Hepatocyte (in vitro differentiated cells): Measurements from ENCODE around the gene SIL1. TPM values are rescaled to one million over a fixed set of nuclear protein-coding genes. Genes with fewer than 3 reads are reported as not detected.
"Not testable (repeated sequence)": the region's sequence is repeated elsewhere in the genome, so short reads cannot be mapped to it uniquely, and the experiment has no call there.

ENCODE experiments used
- DNase-seq: peaks from one replicate; pipeline ENCODE4 v3.0.0-alpha.2; 2016; ENCODE audit warnings: low spot score
- H2AFZ ChIP-seq: fragments of 200-600 bp; sonication (generic); 2 replicates; pipeline ENCODE4 v1.6.0; 2016; ENCODE audit warnings: antibody characterized with exemption, mild to moderate bottlenecking
- H3K27ac ChIP-seq: fragments of 200-600 bp; sonication (generic); 2 replicates; pipeline ENCODE4 v1.5.1; 2016; ENCODE audit warnings: mild to moderate bottlenecking
- H3K27me3 ChIP-seq: fragments of 200-600 bp; sonication (generic); 2 replicates; pipeline ENCODE4 v1.6.1; 2016
- H3K36me3 ChIP-seq: fragments of 200-600 bp; sonication (generic); replicated peaks from 2 replicates; pipeline ENCODE4 v1.5.1; 2016; ENCODE audit warnings: low read depth; ENCODE audit not compliant: insufficient read depth
- H3K4me1 ChIP-seq: fragments of 200-600 bp; sonication (generic); 2 replicates; pipeline ENCODE4 v1.5.1; 2016; ENCODE audit warnings: mild to moderate bottlenecking, moderate library complexity; ENCODE audit not compliant: insufficient read depth
- H3K4me2 ChIP-seq: fragments of 200-600 bp; sonication (generic); 2 replicates; pipeline ENCODE4 v1.6.0; 2016
- H3K4me3 ChIP-seq: fragments of 200-600 bp; sonication (generic); 2 replicates; pipeline ENCODE4 v1.5.1; 2016; ENCODE audit warnings: mild to moderate bottlenecking
- H3K79me2 ChIP-seq: fragments of 200-600 bp; sonication (generic); 2 replicates; pipeline ENCODE4 v1.6.0; 2017; ENCODE audit warnings: mild to moderate bottlenecking
- H3K9me2 ChIP-seq: fragments of 200-600 bp; sonication (generic); replicated peaks from 2 replicates; pipeline ENCODE4 v1.6.0; 2017; ENCODE audit warnings: mild to moderate bottlenecking; ENCODE audit not compliant: insufficient read depth
- H3K9me3 ChIP-seq: fragments of 200-600 bp; sonication (generic); 2 replicates; pipeline ENCODE4 v1.5.1; 2016; ENCODE audit warnings: low read depth, mild to moderate bottlenecking
- H4K20me1 ChIP-seq: fragments of 200-600 bp; sonication (generic); 2 replicates; pipeline ENCODE4 v1.6.0; 2016; ENCODE audit warnings: mild to moderate bottlenecking; ENCODE audit not compliant: insufficient read depth, poor library complexity, severe bottlenecking
- CTCF ChIP-seq: fragments of 200-600 bp; sonication (generic); IDR thresholded peaks from 2 replicates; pipeline ENCODE4 v1.5.1; 2016; ENCODE audit warnings: antibody characterized with exemption, mild to moderate bottlenecking; ENCODE audit not compliant: poor library complexity
- EZH2 ChIP-seq: fragments of 200-600 bp; sonication (generic); IDR thresholded peaks from 2 replicates; pipeline ENCODE4 v1.6.1; 2016; ENCODE audit warnings: antibody characterized with exemption, mild to moderate bottlenecking, borderline replicate concordance
- EZH2phosphoT487 ChIP-seq: fragments of 200-600 bp; sonication (generic); IDR thresholded peaks from one replicate; pipeline ENCODE4 v1.6.1; 2018; ENCODE audit warnings: antibody characterized with exemption, mild to moderate bottlenecking, low read depth, moderate library complexity; ENCODE audit not compliant: unreplicated experiment, severe bottlenecking
- WGBS: methylation state at CpG from one replicate; pipeline ENCODE4 v1.1.6; 2016; ENCODE audit warnings: low lambda C conversion rate; ENCODE audit errors: missing lambda C conversion rate; 5-methylcytosine and 5-hydroxymethylcytosine counted together
- polyA plus RNA-seq: library from polyadenylated mRNA; unstranded; fragments of >200 nt; fragmentation: Nextera tagmentation; extraction: Ambion mirVana; gene quantifications from 2 replicates; pipeline ENCODE4 v1.2.1, GENCODE V29; 2016
- total RNA-seq: library from RNA; depleted of rRNA; stranded (reverse); fragments of >200 nt; gene quantifications from 2 replicates; pipeline ENCODE4 v1.2.3, GENCODE V29; 2014

SIL1 gene
- total and polyA plus RNA-seq, 2 experiments from 2014 or later = 82.0 to 176 TPM

GRCh38 chr5:139118804-139119203 is 79.4 kb downstream of the SIL1 start:
- H3K4me2 ChIP-seq = no peak overlapping the region
- no peak overlapping the region for H3K27ac ChIP-seq
- no peak for TF ChIP-seq EZH2phosphoT487
- H2AFZ ChIP-seq = no peak overlapping the region
- H4K20me1 ChIP-seq = no peaks in the 10 kb centered on the region
- H3K27me3 ChIP-seq = no peaks in the 10 kb centered on the region
- H3K9me2 ChIP-seq = no peaks in the 10 kb centered on the region
- no peak for DNase-seq
- H3K4me3 ChIP-seq = no peak overlapping the region
- H3K79me2 ChIP-seq = no peaks in the 10 kb centered on the region
- WGBS = 95% methylated on average over 2 of the region's 2 CpGs
- no peaks in the 10 kb centered on the region for H3K9me3 ChIP-seq
- no peaks in the 10 kb centered on the region for H3K36me3 ChIP-seq
- H3K4me1 ChIP-seq = no peaks in the 10 kb centered on the region

DNA sequence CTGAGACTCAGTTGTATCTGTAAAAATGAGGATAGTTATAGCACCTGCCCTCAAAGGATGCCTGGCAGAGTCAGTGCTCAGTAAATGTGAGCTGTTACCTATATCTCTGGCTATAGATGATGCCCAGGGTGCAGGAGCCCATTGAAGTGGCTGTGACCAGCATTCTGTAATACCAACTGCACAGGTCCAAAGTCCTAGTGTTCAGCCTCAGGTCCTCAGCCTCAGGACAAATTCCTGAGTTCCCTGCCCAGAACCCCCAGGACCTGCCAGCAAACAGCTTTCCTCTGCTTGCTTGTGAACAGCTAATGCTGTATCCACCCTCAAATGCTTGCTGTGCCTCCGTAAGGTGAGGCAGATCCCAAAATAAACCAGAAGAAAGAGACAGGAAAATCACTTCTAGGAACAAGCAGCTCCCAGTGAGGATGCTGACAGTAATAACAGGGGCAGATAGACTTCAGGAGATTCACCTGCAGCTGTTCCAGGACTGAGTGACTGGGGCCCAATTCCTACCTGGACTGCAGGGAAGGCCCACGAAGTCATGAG is 80.8 kb downstream of the SIL1 start:
- Histone ChIP-seq H3K27ac (no peak overlapping the region), H3K9me3 (no peaks in the 10 kb centered on the region), H3K79me2 (no peaks in the 10 kb centered on the region), H3K36me3 (no peaks in the 10 kb centered on the region), H2AFZ (no peak overlapping the region), H4K20me1 (no peaks in the 10 kb centered on the region), H3K27me3 (no peaks in the 10 kb centered on the region), H3K4me2 (no peak overlapping the region), H3K4me1 (no peaks in the 10 kb centered on the region), H3K4me3 (no peak overlapping the region), H3K9me2 (no peaks in the 10 kb centered on the region)
- no peak for DNase-seq
- TF ChIP-seq CTCF (no peak), EZH2 (no peak), EZH2phosphoT487 (no peak)
- WGBS = 89% methylated on average over 2 of the region's 2 CpGs

DNA sequence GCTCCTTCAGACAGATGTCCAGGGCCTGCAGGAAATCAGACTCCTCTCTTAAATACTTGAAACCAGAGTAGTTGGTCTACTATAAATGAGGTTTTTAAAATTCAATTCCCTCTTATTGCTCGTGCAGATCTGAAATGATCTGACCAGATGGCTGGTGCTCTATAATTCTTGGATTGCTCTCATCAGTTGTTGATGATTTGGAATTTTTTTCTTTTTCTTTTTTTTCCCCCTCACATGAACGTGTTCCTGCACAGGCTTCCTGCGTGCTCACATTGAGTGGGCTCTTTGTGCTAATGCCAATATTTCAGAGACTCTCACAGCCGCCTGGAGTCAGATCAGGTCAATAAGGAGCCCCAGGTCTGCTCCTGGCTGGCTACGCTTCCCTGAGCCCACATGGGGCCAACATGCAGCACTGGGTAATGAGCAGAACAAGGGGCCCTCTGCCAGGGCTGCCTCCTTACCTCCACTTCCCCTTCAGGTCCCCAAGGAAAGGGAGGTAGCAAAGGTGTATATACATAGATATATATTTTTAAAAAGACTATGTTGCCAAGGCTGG is 82.0 kb downstream of the SIL1 start:
- Histone ChIP-seq H3K27me3 (no peaks in the 10 kb centered on the region), H3K36me3 (no peaks in the 10 kb centered on the region), H3K4me2 (no peak overlapping the region), H3K4me1 (no peaks in the 10 kb centered on the region), H3K4me3 (no peak overlapping the region), H3K79me2 (no peaks in the 10 kb centered on the region), H3K9me2 (no peaks in the 10 kb centered on the region), H3K9me3 (no peaks in the 10 kb centered on the region), H2AFZ (no peak overlapping the region), H3K27ac (no peak overlapping the region), H4K20me1 (no peaks in the 10 kb centered on the region)
- DNase-seq = no peak
- 87% methylated on average over 5 of the region's 5 CpGs for WGBS
- TF ChIP-seq EZH2phosphoT487 (no peak), CTCF (no peak), EZH2 (no peak)

DNA sequence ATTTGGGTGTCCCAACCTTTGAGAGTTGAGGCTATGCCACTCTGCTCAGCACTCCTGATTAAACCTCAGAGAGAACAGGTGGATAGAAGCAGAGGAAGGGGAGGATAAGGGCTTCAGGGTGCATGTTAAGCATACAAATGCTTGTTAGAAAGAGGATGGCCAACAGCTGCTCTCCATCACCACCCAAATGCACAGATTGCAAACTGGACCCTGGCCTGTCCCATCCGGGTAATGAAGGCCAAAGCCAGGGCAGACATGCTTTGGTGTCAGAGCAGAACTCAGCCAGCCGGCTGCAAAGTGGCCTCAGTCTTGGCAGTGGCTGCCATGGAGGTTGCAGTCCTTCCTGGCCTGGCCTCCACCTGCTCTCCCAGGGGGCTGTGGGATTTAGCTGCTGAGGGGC is 84.3 kb downstream of the SIL1 start:
- H3K4me1 ChIP-seq = no peaks in the 10 kb centered on the region
- TF ChIP-seq CTCF (no peak), EZH2phosphoT487 (no peak), EZH2 (no peak)

GRCh38 chr5:139112362-139112761 is 85.8 kb downstream of the SIL1 start:
- not testable (repeated sequence) for H3K9me3 ChIP-seq, H4K20me1 ChIP-seq, DNase-seq, H3K4me3 ChIP-seq, H3K27me3 ChIP-seq, H3K9me2 ChIP-seq, H3K36me3 ChIP-seq, H3K4me2 ChIP-seq, H3K79me2 ChIP-seq, H2AFZ ChIP-seq, H3K4me1 ChIP-seq, H3K27ac ChIP-seq
- 97% methylated on average over 11 of the region's 39 CpGs for WGBS

More for the DNA sequence above, 84.3 kb downstream of the SIL1 start:
- Histone ChIP-seq H4K20me1 (no peaks in the 10 kb centered on the region), H3K4me2 (no peak overlapping the region), H2AFZ (no peak overlapping the region), H3K9me2 (no peaks in the 10 kb centered on the region), H3K79me2 (no peaks in the 10 kb centered on the region), H3K27ac (no peak overlapping the region), H3K36me3 (no peaks in the 10 kb centered on the region), H3K9me3 (no peaks in the 10 kb centered on the region), H3K4me3 (no peak overlapping the region), H3K27me3 (no peaks in the 10 kb centered on the region)
- no peak for DNase-seq
- 96% methylated on average over 2 of the region's 2 CpGs for WGBS
